ENCODE data around the gene PKD2L1. TPM values are rescaled to one million over a fixed set of nuclear protein-coding genes. Genes with fewer than 3 reads are reported as not detected.
"Not testable (repeated sequence)": the region's sequence is repeated elsewhere in the genome, so short reads cannot be mapped to it uniquely, and the experiment has no call there.

PKD2L1 gene
- total RNA-seq, 1 donor from 2014 or later, result 3.4 TPM

DNA sequence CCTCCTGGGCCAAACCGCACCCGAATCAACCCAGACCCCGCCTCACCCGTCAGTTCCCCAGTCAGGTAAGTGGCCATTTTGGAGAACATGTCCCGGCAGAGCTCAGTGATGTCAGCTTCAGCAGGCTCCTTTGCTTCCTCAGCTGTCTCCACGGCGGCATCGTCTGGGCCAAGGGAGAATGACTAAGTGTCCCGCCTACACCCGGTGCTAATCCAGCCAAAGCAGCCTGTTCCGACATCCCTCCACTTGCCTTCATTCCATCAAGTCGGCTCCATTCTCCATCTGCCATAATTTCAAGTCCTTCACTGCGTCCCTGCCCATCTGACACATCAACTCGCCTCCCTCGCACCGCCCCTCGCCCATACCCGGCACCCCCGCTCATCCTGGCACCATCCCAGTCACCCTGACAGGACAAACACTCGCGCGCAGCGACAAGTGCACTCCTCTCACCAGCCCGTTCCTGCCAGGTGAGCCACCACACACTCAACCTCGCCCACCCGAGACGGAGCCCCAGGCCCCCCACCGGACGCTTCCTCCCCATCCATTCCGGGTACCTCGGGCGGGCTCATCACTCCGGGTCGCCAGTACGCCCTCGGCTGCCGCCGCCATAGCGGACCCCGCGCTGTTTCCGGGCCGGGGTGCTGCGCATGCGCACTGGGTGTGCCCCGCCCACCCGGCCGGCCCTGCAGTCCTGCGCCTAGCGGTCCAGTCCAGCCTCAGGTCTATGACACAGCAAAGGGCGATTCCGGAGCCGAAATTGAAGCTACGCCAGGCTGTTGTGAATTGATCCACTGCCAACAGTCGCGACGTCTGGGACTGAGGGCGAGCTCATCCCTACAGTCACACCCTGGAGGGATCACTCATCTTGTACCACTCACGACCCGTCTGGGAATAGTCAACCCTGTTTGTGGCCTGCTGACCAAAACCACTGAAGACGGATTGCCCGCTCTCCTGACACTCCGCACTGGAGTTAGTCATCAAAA lies 43.7 kb downstream of the PKD2L1 start, which contains the start of gene BLOC1S2:
TSS of gene BLOC1S2 (minus strand) at position 630 of the 983 bp plus-strand sequence. CDS start at position 609, 21 bp downstream.
- intact Hi-C loops (cut with DNase I), result no loop called here
- Histone ChIP-seq H3K9me3 (no peaks in the 10 kb centered on the region), H3K4me1 (peaks cover 42% of the 10 kb centered on the region), H3K27ac (peak within 1 kb of the TSS; percentile 94), H3K4me3 (peak within 1 kb of the TSS; percentile 91), H3K36me3 (peaks cover 20% of the 10 kb centered on the region), H3K27me3 (ENCODE audit: low read depth) (no peaks in the 10 kb centered on the region)
- DNase-seq (peak; percentile 90), ATAC-seq (peak; percentile 97 to 99)
- TF ChIP-seq, protein P1, sequence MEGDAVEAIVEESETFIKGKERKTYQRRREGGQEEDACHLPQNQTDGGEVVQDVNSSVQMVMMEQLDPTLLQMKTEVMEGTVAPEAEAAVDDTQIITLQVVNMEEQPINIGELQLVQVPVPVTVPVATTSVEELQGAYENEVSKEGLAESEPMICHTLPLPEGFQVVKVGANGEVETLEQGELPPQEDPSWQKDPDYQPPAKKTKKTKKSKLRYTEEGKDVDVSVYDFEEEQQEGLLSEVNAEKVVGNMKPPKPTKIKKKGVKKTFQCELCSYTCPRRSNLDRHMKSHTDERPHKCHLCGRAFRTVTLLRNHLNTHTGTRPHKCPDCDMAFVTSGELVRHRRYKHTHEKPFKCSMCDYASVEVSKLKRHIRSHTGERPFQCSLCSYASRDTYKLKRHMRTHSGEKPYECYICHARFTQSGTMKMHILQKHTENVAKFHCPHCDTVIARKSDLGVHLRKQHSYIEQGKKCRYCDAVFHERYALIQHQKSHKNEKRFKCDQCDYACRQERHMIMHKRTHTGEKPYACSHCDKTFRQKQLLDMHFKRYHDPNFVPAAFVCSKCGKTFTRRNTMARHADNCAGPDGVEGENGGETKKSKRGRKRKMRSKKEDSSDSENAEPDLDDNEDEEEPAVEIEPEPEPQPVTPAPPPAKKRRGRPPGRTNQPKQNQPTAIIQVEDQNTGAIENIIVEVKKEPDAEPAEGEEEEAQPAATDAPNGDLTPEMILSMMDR (IDR thresholded peaks at IDR 0.05), result no peak

DNA sequence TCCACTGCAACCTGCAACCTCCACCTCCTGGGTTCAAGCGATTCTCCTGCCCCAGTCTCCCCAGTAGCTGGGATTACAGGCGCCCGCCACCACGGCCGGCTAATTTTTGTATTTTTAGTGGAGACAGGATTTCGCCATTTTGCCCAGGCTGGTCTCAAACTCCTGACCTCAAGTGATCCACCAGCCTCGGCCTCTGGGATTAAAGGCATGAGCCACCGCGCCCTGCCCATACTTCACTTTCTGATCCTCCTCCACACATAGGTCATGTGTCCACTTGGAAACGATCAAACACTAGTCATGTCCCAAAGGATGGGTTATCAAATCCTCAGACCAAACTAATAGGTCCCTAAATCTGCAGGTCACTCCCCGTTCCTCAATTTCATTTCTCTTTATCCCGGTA lies 44.7 kb downstream of the PKD2L1 start:
- intact Hi-C loops (cut with DNase I); H3K27me3 ChIP-seq (ENCODE audit: low read depth); ATAC-seq; DNase-seq; H3K9me3 ChIP-seq: not testable (repeated sequence)
- peaks cover 30% of the 10 kb centered on the region for H3K36me3 ChIP-seq
- H3K27ac ChIP-seq, result peak overlapping the region; percentile 94
- peaks cover 42% of the 10 kb centered on the region for H3K4me1 ChIP-seq
- H3K4me3 ChIP-seq, result peak overlapping the region; percentile 91

GRCh38 chr10:100282907-100283306 lies 47.1 kb downstream of the PKD2L1 start:
- no peaks in the 10 kb centered on the region for H3K9me3 ChIP-seq
- H3K4me1 ChIP-seq, result peaks cover 42% of the 10 kb centered on the region
- no peak for DNase-seq
- no peak overlapping the region for H3K27ac ChIP-seq
- TF ChIP-seq, protein P1 (IDR thresholded peaks at IDR 0.05), result no peak
- intact Hi-C loops (cut with DNase I), result no loop called here
- no peak overlapping the region for H3K4me3 ChIP-seq
- H3K36me3 ChIP-seq, result peaks cover 48% of the 10 kb centered on the region
- H3K27me3 ChIP-seq (ENCODE audit: low read depth), result no peaks in the 10 kb centered on the region
- no peak for ATAC-seq

- H3K36me3 ChIP-seq, result peaks cover 54% of the 10 kb centered on the region
- H3K27me3 ChIP-seq (ENCODE audit: low read depth); H3K9me3 ChIP-seq; H3K4me1 ChIP-seq; H3K4me3 ChIP-seq; DNase-seq; H3K27ac ChIP-seq; ATAC-seq; intact Hi-C loops (cut with DNase I): not testable (repeated sequence)
These were observed 53.1 kb downstream of the PKD2L1 start for GRCh38 chr10:100276971-100277370.

DNA sequence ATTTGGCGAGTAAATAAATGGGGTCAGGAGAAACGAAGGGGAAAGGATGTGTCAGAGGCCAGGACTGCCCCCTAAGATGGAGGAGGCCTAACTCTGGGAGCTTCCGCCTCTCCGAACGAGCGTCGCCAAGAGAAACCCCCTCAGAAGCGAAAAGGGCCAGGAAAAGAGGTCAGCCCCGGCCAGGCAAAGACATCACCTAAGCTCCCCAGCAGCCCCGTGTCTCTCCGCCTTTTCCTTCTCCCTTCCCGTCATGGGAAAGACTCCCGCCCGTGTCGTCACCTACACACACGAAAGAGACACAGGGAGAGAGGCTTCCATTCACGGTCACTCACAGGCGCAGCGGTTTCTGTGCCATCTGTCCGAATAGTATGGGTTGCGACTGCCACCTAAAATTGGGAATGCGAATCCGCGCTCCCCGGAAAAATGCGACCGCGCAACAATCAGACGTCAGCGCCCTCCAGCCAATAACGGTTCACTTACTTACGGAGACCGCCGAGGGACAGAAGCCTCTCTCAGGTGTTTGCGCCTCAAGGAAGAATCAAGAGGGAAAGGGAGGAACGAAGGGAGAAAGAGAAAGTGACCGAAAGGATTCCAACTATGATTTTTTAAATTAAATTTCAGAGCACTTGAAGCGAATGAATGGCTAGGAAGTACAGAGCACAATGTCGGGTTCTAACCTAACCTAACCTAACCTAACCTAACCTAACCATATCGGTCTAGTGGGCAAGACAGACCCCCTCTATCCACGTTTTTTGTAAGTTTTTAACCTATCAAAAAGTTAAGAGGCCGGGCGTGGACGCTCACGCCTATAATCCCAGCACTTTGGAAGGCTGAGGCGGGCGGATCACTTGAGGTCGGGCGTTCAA lies 62.6 kb downstream of the PKD2L1 start, which contains the start of gene CWF19L1:
TSS of gene CWF19L1 (minus strand) at position 400 of the 866 bp plus-strand sequence. CDS start at position 355, 45 bp downstream.
- intact Hi-C loops (cut with DNase I), result no loop called here
- DNase-seq, result peak; percentile 89
- TF ChIP-seq, protein P1 (IDR thresholded peaks at IDR 0.05), result no peak
- ATAC-seq, result peak; percentile 96 to 98
- Histone ChIP-seq H3K9me3 (no peaks in the 10 kb centered on the region), H3K4me3 (peak within 1 kb of the TSS; percentile 93), H3K36me3 (peaks cover 7% of the 10 kb centered on the region), H3K27me3 (ENCODE audit: low read depth) (no peaks in the 10 kb centered on the region), H3K27ac (peak within 1 kb of the TSS; percentile 84), H3K4me1 (peaks cover 22% of the 10 kb centered on the region)

DNA sequence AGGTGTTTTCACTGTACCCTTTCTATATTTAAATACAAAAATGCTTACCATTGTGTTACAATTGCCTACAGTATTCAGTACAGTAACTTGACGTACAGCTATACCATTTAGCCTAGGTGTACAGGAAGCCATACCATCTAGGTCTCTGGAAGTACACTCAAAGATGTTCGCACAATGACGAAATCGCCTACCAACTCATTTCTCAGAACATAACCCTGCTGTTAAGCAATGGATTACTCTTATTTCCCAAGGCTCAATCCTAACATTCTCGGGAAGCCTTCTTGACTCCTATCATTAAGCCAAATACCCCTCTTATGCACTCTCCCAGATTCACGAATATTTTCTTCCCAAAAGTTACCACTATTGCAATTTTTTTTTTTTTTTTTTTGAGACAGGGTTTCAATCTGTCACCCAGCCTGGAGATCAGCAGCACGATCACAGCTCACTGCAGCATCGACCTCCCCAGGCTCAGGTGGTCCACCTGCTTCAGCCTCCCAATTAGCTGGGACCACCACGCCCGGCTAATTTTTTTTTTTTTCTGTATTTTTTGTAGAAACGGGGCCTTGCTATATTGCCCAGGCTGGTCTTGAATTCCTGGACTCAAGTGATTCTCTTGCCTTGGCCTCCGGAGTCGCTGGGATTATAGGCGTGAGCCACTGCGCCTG lies 64.1 kb downstream of the PKD2L1 start:
- TF ChIP-seq, protein P1 (IDR thresholded peaks at IDR 0.05), result no peak
- no peak overlapping the region for H3K27ac ChIP-seq
- DNase-seq (no peak), ATAC-seq (no peak)
- intact Hi-C loops (cut with DNase I), result no loop called here
- no peaks in the 10 kb centered on the region for H3K27me3 ChIP-seq (ENCODE audit: low read depth)
- H3K9me3 ChIP-seq, result no peaks in the 10 kb centered on the region
- H3K36me3 ChIP-seq, result peaks cover 22% of the 10 kb centered on the region
- H3K4me3 ChIP-seq, result peak overlapping the region; percentile 93
- peaks cover 22% of the 10 kb centered on the region for H3K4me1 ChIP-seq
